Measurements from ENCODE around the gene RAD51AP2.

GRCh38 chr2:17555150-17555549, 36.9 kb upstream of the RAD51AP2 start:
- TF ChIP-seq ZNF274 (IDR thresholded peaks at IDR 0.05; ENCODE audit: low read depth, low read length) (no peak), YY1 (IDR thresholded peaks at IDR 0.05; ENCODE audit: insufficient read depth, insufficient read length) (no peak), SUZ12 (IDR thresholded peaks at IDR 0.05; ENCODE audit: extremely low read depth, insufficient read depth, insufficient read length) (no peak)
